NCI-H748 (cell line): ENCODE results near the gene TAF4.

ENCODE experiments used
- DNase-seq: peaks from one replicate; lab custom pipeline; 2025; ENCODE audit not compliant: unreplicated experiment; lab: John Stamatoyannopoulos, UW

TAF4 gene

GRCh38 chr20:61935926-61936700 is 129.6 kb downstream of the TAF4 start:
- no peak for DNase-seq

GRCh38 chr20:61934716-61935530 is 130.8 kb downstream of the TAF4 start:
- DNase-seq: no peak

- no peak for DNase-seq
Observed at GRCh38 chr20:61933951-61934715, 131.5 kb downstream of the TAF4 start.

GRCh38 chr20:61933481-61933950 is 132.2 kb downstream of the TAF4 start:
- no peak for DNase-seq

- DNase-seq: peak; percentile 12
Observed at GRCh38 chr20:61932711-61933480, 132.8 kb downstream of the TAF4 start.

- DNase-seq: no peak
Observed at GRCh38 chr20:61932199-61932592, 133.5 kb downstream of the TAF4 start.

GRCh38 chr20:61931476-61932198 is 134.0 kb downstream of the TAF4 start:
- no peak for DNase-seq

- DNase-seq: no peak
Observed at GRCh38 chr20:61930776-61931475, 134.8 kb downstream of the TAF4 start.

GRCh38 chr20:61929971-61930666 is 135.6 kb downstream of the TAF4 start:
- DNase-seq: no peak

GRCh38 chr20:61929561-61929960 is 136.1 kb downstream of the TAF4 start:
- no peak for DNase-seq

- no peak for DNase-seq
Observed at GRCh38 chr20:61927826-61928541, 137.7 kb downstream of the TAF4 start.

- DNase-seq: no peak
Observed at GRCh38 chr20:61927193-61927825, 138.4 kb downstream of the TAF4 start.

- no peak for DNase-seq
Observed at GRCh38 chr20:61926796-61927192, 138.9 kb downstream of the TAF4 start.

- no peak for DNase-seq
Observed at GRCh38 chr20:61926253-61926613, 139.4 kb downstream of the TAF4 start.

- DNase-seq: peak; percentile 79
Observed at GRCh38 chr20:61925555-61926252, 140.0 kb downstream of the TAF4 start.

GRCh38 chr20:61924858-61925554 is 140.7 kb downstream of the TAF4 start:
- no peak for DNase-seq
